GM18519 (cell line): ENCODE data around the gene C2CD4D.
"Not testable (repeated sequence)": the region's sequence is repeated elsewhere in the genome, so short reads cannot be mapped to it uniquely, and the experiment has no call there.

ENCODE experiments used
- ATAC-seq: cut with Tn5 transposase; IDR thresholded peaks from one replicate; pipeline ENCODE4 v1.9.1; 2021; ENCODE audit warnings: mild to moderate bottlenecking, moderate library complexity; ENCODE audit not compliant: unreplicated experiment, low FRiP score

Gene C2CD4D

GRCh38 chr1:151859891-151860293 is 20.3 kb upstream of the C2CD4D start:
- ATAC-seq = no peak

DNA sequence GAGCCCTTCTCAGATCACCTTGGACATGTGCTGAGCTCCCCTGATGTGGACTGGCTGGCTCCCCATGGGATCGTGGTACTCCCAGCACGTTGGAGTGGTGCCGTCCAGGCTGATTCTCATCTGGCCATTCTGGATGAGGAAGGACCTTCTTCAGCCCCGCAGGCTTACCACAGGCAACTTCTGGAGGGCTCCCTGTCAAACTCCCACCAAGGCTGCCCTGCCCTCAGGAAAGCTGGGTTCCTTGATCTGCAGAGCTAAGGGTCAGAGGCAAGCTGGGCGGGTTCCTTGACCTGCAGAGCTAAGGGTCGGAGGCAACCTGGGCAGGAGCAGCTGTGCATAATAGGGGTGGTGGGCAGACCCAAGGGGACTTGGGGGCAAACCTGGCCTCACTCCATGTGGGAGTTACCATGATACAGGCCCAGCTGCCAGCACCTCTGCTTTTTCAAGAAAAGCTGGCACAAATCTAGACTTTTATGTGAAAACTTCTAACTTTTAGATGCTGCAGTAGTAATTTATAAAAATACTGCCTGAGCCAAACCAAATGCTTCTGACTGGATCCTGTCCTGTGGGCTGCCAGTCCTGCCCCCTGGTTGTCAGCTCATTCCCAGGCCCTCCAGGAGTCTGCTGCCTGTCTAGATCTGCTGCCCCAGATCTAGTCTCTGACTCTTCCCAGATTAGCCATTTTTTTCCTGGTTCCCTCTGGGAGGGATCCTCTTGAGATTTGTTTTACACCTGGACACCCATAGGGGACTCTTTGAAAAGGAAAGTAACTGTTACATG is 19.5 kb upstream of the C2CD4D start:
- no peak for ATAC-seq

GRCh38 chr1:151858030-151858746 is 18.6 kb upstream of the C2CD4D start:
- ATAC-seq = no peak

DNA sequence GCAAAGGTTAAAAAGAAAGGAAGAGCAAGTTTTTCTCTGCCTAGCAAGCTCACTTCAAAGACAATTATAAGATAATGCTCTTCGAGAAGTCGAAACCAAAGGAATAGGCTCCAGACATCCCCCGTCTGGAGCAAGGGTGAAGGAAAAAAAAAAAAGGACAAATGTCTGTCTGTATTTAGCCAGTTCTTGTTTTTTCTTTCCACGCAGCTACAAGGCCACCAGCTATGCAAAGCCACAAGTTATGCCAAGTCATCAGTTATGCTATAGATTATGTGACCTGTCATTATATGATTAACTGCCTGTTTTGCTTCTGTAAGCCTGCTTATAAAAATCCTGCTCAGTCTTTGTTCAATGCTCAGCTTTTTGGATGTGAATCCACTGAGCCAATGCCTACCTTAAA is 16.3 kb upstream of the C2CD4D start:
- no peak for ATAC-seq

DNA sequence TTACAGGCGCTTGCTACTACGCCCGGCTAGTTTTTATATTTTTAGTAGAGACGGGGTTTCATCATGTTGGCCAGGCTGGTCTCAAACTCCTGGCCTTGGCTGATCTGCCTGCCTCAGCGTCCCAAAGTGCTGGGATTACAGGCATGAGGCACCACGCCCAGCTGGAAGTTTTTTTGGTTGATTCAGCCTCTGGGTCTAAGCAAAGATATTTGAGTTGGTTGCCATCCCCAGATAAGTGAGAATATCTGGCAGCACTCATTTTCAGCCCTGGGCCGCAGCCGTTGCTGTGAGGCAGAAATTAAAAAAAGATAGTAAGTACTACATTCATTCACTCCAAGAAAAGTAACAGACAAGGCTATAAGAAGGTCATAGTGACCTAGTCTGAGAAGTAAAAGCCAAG is 15.9 kb upstream of the C2CD4D start:
- ATAC-seq = not testable (repeated sequence)

DNA sequence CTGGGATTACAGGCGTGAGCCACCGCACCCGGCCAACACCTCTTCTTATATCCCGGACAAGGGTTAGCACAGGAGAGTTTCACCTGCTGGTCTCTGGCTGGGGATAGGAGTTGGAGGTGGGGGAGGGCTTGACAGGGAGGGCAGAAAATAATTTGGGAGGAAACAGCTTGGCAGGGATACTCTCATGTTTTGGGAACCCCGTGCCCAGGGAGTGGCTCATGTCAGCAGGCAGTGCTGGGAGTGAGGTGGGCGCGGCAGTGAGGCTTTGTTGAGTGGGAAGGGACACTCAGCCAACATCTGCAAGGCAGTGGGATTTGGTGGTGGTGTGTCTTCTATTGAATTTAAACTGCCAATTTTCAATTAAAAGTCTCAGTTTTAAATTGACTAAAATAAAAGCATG is 15.0 kb upstream of the C2CD4D start:
- no peak for ATAC-seq

- no peak for ATAC-seq
Measured at GRCh38 chr1:151853411-151853943, 13.9 kb upstream of the C2CD4D start, which contains the start of gene THEM5. Gene THEM5 (minus strand): TSS chr1:151853712. CDS start chr1:151853565, 147 bp downstream.

GRCh38 chr1:151852733-151853132 is 13.1 kb upstream of the C2CD4D start:
- no peak for ATAC-seq

GRCh38 chr1:151851886-151852285 is 12.3 kb upstream of the C2CD4D start:
- ATAC-seq = no peak

GRCh38 chr1:151849871-151850270 is 10.3 kb upstream of the C2CD4D start:
- ATAC-seq = no peak

GRCh38 chr1:151849126-151849525 is 9.5 kb upstream of the C2CD4D start:
- ATAC-seq = no peak

DNA sequence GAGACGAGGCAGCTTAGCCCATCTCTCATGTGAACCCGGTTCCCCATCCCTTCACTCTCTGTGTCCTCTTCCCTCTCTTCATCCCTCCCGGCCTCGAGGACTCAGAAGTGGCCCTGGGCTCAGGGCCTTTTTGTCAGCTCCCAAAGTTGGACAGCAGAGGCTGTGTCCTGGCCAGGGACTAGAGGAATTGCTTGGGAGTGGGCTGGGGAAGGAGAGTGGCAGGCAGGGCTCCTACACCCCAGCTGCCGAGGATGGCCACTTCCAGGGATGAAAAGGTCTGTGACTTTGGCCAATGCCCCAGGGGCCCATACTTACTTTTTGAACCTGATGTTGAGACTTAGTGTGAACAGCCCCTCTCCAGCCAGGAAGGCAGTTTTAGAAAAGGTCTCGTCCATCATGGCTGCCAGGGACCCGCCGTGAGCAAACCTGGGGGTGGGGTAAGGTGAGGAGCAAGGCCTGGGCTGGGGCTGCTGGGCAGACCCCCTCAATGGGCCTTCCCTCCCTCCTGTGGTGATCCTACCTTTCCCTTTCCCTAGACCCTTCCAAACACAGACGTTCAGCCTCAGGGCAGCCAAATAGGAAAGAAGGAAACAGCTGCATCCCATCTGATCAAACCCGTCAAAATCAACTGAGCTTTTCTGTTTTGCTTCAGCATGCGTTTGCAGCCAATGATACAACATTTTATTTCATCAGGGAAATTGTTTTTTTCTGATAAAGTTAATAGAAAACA is 8.4 kb upstream of the C2CD4D start:
- ATAC-seq = no peak

DNA sequence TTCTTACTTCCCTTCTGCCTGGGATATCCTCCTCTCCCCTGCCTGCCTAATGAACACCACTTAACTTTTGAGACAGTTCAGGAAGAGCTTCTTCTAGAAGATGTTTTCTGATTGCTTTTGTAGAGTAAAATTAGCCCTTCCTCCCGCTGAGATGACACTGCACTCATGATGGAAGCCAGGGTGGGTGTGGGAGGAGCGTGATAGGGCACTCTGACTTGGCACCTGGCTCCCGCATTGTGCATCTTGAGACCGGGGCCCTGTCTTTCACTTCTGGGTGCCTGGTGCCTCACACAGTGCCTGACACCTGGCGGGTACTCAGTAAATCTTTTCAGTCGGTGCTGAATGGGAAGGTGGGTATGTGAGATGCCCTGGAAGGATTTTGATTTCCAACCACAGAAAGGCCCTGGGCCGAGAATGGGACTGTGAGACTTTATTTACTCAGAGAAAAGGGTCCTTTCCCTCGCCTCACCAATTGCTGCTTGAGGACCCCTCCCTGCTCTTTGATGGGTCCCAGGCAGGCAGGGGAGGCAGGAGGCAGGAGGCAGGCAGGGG is 7.1 kb upstream of the C2CD4D start:
- ATAC-seq = no peak

DNA sequence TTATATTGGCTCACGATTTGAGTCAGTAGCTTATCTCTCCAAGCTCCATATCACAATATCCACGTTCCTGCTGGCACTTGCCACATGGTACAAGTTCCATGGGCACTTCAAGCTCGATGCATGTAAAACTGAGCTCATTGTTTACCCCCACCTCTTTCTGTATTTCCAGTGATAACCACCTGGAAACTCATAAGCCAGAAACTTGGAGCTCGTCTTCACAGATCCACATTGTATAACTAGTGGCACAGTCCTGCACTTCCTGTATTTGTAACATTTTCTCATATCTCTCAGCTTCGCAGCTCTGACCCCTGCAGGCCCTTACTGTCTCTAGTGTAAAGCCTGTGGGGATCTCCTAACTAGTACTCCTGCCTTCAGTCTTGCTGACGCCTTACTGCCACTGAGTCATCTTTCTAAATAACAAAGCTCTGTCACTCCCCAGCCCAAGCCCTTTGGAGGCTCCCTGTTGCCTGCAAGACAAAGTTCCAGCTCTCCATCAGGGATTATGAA is 6.5 kb upstream of the C2CD4D start:
- ATAC-seq = no peak

DNA sequence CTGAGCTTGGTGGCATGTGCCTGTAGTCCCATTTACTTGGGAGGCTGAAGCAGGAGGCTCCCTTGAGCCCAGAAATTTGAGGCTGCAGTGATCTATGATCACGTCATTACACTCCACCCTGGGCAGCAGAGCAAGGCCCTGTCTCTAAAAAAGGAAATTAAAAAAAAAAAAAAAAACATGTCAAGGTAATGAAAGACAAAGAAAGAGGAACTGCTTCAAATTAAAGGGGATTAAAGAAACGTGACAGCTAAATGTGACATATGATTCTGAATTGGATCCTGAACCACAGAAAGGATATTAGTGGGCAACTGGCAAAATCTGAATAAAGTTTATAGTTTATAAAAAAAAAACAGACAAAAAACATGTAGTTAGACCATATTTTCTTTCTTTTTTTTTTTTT is 3.8 kb upstream of the C2CD4D start:
- no peak for ATAC-seq

GRCh38 chr1:151841141-151841540 is 1.5 kb upstream of the C2CD4D start:
- ATAC-seq = no peak

DNA sequence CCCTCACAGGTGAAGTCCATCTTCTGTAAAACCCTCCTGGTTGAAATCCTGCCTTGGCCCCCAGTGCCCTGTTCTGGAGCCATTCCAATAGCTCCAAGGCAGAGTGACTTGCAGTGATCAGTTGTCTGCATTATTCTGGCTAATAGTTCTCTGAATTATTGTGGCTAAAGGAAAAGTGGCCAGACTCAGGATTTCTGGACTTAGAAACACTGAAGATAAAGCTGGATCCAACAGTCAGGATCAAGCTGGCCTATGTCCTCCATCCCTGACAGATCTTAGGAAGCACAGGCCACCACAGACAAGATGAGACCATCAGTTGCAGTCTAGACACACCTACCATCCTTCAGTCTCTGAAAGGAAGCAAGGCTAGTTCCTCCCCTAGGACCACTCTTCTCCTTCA is 801 bp upstream of the C2CD4D start:
- ATAC-seq = no peak

DNA sequence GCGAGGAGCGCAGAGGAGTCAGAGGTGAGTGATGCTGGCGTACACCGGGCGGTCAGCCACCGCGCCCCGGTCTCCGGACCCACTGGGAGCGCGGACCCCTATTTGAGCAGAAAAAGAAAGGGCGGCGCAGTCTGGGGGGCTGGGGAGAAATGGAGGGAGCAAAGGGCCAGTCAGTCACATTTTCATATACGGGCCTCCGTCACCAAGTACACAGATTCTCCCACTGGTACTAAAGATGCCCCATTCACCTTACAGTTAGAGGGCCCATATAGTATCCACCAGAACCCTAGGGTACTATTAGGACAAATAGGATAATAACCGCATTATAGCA is 573 bp downstream of the C2CD4D start:
- ATAC-seq = no peak

DNA sequence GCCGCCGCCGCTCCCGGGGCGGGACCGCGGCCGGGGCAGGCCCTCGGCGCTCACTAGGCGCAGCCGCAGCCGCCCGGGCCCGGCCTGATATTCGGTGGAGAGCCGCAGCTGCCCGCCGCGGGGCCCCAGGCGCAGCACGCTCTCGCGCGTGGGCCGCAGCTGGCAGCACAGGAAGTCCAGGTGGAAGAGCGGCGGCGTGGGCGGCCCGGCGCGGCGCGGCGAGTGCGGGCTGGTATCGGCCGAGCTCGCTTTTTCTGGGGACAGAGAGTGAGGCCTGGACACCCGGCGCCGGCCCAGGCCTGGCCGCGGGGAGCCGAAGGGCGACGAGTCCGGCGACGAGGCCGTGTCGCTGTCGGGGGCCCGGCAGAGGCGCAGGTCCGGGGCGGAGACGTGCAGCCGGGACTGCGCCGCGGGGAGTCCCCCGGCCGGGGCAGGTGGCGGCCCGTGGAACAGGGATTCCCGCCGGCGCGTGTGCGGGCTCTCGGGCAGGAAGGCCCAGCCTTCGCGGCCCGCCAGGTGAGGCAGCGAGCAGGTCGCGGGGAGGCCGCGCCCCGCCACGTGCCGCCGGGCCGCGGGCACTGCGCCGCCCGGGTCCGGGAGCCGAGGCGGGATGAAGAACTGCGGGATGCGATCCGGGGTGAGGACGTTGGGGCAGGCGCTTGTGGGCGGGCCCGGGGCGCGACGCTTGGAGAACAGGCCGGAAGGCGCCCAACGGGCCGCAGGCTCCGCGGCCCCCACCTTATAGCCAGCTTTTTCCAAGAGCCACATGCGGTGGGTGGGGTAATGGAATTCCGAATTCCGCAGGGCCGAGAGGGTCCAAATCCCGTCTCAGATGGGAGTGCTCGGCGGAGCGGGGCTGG is 1.2 kb downstream of the C2CD4D start:
- ATAC-seq = no peak

GRCh38 chr1:151837884-151838221 is 1.8 kb downstream of the C2CD4D start:
- ATAC-seq = no peak
